ENCODE results near the gene KCNK4. TPM values are rescaled to one million over a fixed set of nuclear protein-coding genes. Genes with fewer than 3 reads are reported as not detected.

KCNK4 gene
- total and polyA plus RNA-seq, 12 donors = 0.10 to 0.54 TPM; not detected in 10

GRCh38 chr11:64275031-64275800 lies 15.9 kb upstream of the KCNK4 start:
- H3K36me3 ChIP-seq (replicated peaks in 1 of 2) = peaks cover 0 to 31% of the 10 kb centered on the region in 2 donors
- intact Hi-C loops (cut with DNase I) = no loop called here
- 88 to 92% (median 92%) methylated on average over 8 to 15 of the region's 15 CpGs for WGBS, 4 donors
- no peak for DNase-seq
- no peak for TF ChIP-seq CTCF (IDR thresholded peaks at IDR 0.05)
- no peak for TF ChIP-seq POLR2A (IDR thresholded peaks at IDR 0.05)
- no peaks in the 10 kb centered on the region for H3K27me3 ChIP-seq
- no peak overlapping the region for H3K4me3 ChIP-seq
- H3K9me3 ChIP-seq (replicated peaks in 1 of 3) = no peaks in the 10 kb centered on the region
- no peak overlapping the region for H3K27ac ChIP-seq
- peaks cover 7 to 11% of the 10 kb centered on the region in 2 donors for H3K4me1 ChIP-seq (replicated peaks in 1 of 2)

GRCh38 chr11:64275841-64276240 lies 15.3 kb upstream of the KCNK4 start:
- no peak for DNase-seq
- H3K9me3 ChIP-seq (replicated peaks in 1 of 3) = no peaks in the 10 kb centered on the region
- TF ChIP-seq CTCF (IDR thresholded peaks at IDR 0.05) (no peak), POLR2A (IDR thresholded peaks at IDR 0.05) (no peak)
- intact Hi-C loops (cut with DNase I) = no loop called here
- 71 to 98% (median 91%) methylated on average over 1 to 2 of the region's 2 CpGs for WGBS, 4 donors
- H3K4me1 ChIP-seq (replicated peaks in 1 of 2) = peaks cover 7 to 11% of the 10 kb centered on the region in 2 donors
- H3K36me3 ChIP-seq (replicated peaks in 1 of 2) = peaks cover 0 to 31% of the 10 kb centered on the region in 2 donors
- no peak overlapping the region for H3K27ac ChIP-seq
- H3K4me3 ChIP-seq = no peak overlapping the region
- H3K27me3 ChIP-seq = no peaks in the 10 kb centered on the region

- Histone ChIP-seq H3K4me1 (replicated peaks in 1 of 2) (peaks cover 3 to 7% of the 10 kb centered on the region in 2 donors), H3K27me3 (no peaks in the 10 kb centered on the region), H3K27ac (no peak overlapping the region), H3K9me3 (replicated peaks in 1 of 3) (no peaks in the 10 kb centered on the region), H3K4me3 (no peak overlapping the region), H3K36me3 (replicated peaks in 1 of 2) (peaks cover 0 to 31% of the 10 kb centered on the region in 2 donors)
- WGBS, 4 donors = 83 to 88% (median 86%) methylated on average over 9 to 17 of the region's 17 CpGs
- TF ChIP-seq POLR2A (IDR thresholded peaks at IDR 0.05) (no peak), CTCF (IDR thresholded peaks at IDR 0.05) (no peak)
- DNase-seq = no peak
- intact Hi-C loops (cut with DNase I) = no loop called here
These were observed 14.3 kb upstream of the KCNK4 start for GRCh38 chr11:64276653-64277431.

GRCh38 chr11:64278576-64279190 lies 12.4 kb upstream of the KCNK4 start:
- Histone ChIP-seq H3K4me1 (replicated peaks in 1 of 2) (peaks cover 4 to 7% of the 10 kb centered on the region in 2 donors), H3K4me3 (no peak overlapping the region), H3K36me3 (replicated peaks in 1 of 2) (peaks cover 0 to 34% of the 10 kb centered on the region in 2 donors), H3K27me3 (no peaks in the 10 kb centered on the region), H3K9me3 (replicated peaks in 1 of 3) (no peaks in the 10 kb centered on the region), H3K27ac (no peak overlapping the region)
- no peak for DNase-seq
- no peak for TF ChIP-seq POLR2A (IDR thresholded peaks at IDR 0.05)
- TF ChIP-seq CTCF (IDR thresholded peaks at IDR 0.05) = no peak
- intact Hi-C loops (cut with DNase I) = no loop called here
- 82 to 98% (median 87%) methylated on average over 5 to 8 of the region's 8 CpGs for WGBS, 4 donors

Data from adrenal gland (tissue), 12 donors.